ENCODE measurements around the gene HSD11B1L. TPM values are rescaled to one million over a fixed set of nuclear protein-coding genes. Genes with fewer than 3 reads are reported as not detected.

The HSD11B1L gene
- polyA plus RNA-seq, 3 donors: 1.9 to 2.5 (median 2.4) TPM

DNA sequence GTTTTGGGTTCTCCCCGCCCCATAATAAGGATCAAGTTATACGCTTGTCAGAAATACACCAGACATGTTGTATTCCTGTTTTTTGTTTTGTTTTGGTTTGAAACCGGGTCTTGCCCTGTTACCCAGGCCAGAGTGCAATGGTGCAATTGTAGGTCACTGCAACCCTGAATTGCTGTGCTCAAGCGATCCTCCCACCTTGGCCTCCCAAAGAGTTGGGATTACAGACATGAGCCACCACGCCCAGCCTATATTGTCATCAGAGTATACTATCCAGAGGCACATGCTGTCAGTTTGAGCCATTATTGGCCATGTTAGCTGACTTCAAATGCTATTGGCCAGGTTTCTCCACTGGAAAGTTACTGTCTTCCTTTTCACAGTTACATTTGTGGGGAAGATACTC lies 48.2 kb upstream of the HSD11B1L start:
- Mint-ChIP-seq H3K36me3 (peaks cover 27 to 71% of the 10 kb centered on the region in 2 donors), H3K9me3 (no peaks in the 10 kb centered on the region), H3K27ac (peak overlapping the region in 5 of 7 donors; percentile 9 to 55 (median 33)), H3K4me3 (no peak overlapping the region), H3K4me1 (peaks cover 42% of the 10 kb centered on the region), H3K27me3 (ENCODE audit: low read depth in 3 of 3) (peaks cover 0 to 2% (median 0%) of the 10 kb centered on the region in 3 donors)
- peak overlapping the region in 1 of 2 donors; percentile 46 for H3K27ac ChIP-seq (ENCODE audit: low read depth in 1 of 2, low read length in 2 of 2)
- H3K4me2 ChIP-seq (replicated peaks; ENCODE audit: extremely low read depth, low read length, poor library complexity, severe bottlenecking): no peak overlapping the region
- no peak overlapping the region for H2AFZ ChIP-seq (ENCODE audit: insufficient read depth, low read depth, low read length, poor library complexity, severe bottlenecking)
- H3K79me2 ChIP-seq (ENCODE audit: insufficient read depth, low read length): peaks cover 100% of the 10 kb centered on the region
- no peaks in the 10 kb centered on the region for H3K9me3 ChIP-seq (replicated peaks in 1 of 2; ENCODE audit: control insufficient read depth in 1 of 2, insufficient read depth in 1 of 2, low read length in 2 of 2)
- no peak for DNase-seq
- H4K20me1 ChIP-seq (ENCODE audit: insufficient read depth, low read length): peaks cover 100% of the 10 kb centered on the region
- no peak overlapping the region for H3K4me3 ChIP-seq (replicated peaks in 1 of 3; ENCODE audit: low read depth in 2 of 3, low read length in 3 of 3)
- no peaks in the 10 kb centered on the region for H3K27me3 ChIP-seq (ENCODE audit: control insufficient read depth in 2 of 2, insufficient read depth in 2 of 2, low read length in 2 of 2)
- H3K9ac ChIP-seq (ENCODE audit: insufficient read depth, low read length, poor library complexity, severe bottlenecking): no peak overlapping the region
- H3K4me1 ChIP-seq (ENCODE audit: control insufficient read depth in 1 of 2, insufficient read depth in 2 of 2, low read length in 2 of 2): peaks cover 24 to 33% of the 10 kb centered on the region in 2 donors
- TF ChIP-seq, protein P1, sequence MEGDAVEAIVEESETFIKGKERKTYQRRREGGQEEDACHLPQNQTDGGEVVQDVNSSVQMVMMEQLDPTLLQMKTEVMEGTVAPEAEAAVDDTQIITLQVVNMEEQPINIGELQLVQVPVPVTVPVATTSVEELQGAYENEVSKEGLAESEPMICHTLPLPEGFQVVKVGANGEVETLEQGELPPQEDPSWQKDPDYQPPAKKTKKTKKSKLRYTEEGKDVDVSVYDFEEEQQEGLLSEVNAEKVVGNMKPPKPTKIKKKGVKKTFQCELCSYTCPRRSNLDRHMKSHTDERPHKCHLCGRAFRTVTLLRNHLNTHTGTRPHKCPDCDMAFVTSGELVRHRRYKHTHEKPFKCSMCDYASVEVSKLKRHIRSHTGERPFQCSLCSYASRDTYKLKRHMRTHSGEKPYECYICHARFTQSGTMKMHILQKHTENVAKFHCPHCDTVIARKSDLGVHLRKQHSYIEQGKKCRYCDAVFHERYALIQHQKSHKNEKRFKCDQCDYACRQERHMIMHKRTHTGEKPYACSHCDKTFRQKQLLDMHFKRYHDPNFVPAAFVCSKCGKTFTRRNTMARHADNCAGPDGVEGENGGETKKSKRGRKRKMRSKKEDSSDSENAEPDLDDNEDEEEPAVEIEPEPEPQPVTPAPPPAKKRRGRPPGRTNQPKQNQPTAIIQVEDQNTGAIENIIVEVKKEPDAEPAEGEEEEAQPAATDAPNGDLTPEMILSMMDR (IDR thresholded peaks at IDR 0.05): no peak
- WGBS (ENCODE audit: insufficient coverage): 92% methylated on average over 2 of the region's 5 CpGs
- intact Hi-C loops (cut with micrococcal nuclease): no loop called here
- peaks cover 13 to 62% of the 10 kb centered on the region in 2 donors for H3K36me3 ChIP-seq (replicated peaks in 1 of 2; ENCODE audit: control insufficient read depth in 1 of 2, insufficient read depth in 2 of 2, low read length in 2 of 2)

DNA sequence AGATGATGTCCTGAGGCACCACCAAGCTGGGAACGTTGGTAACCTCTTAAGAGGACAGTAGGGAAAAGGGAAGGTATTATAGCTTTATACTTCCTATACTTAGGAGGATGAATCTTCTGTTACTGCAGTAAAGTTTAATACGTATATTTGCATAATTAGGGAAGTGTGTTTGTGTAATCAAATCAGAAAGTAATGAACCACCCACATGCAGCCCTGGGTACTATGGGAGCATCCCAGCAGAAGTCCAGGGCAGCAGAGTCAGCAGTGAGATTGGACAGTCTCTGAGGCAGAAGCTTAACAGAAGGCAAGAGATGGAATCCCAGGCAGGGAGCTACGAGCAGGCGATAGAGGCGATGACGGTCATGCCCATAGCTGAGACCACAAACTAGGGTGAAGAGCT lies 45.4 kb upstream of the HSD11B1L start:
- Histone ChIP-seq H2AFZ (ENCODE audit: insufficient read depth, low read depth, low read length, poor library complexity, severe bottlenecking) (no peak overlapping the region), H3K4me3 (replicated peaks in 1 of 3; ENCODE audit: low read depth in 2 of 3, low read length in 3 of 3) (no peak overlapping the region), H3K4me2 (replicated peaks; ENCODE audit: extremely low read depth, low read length, poor library complexity, severe bottlenecking) (no peak overlapping the region), H3K9ac (ENCODE audit: insufficient read depth, low read length, poor library complexity, severe bottlenecking) (no peak overlapping the region), H3K9me3 (replicated peaks in 1 of 2; ENCODE audit: control insufficient read depth in 1 of 2, insufficient read depth in 1 of 2, low read length in 2 of 2) (no peaks in the 10 kb centered on the region), H3K79me2 (ENCODE audit: insufficient read depth, low read length) (peaks cover 100% of the 10 kb centered on the region), H3K4me1 (ENCODE audit: control insufficient read depth in 1 of 2, insufficient read depth in 2 of 2, low read length in 2 of 2) (peaks cover 8 to 12% of the 10 kb centered on the region in 2 donors), H3K36me3 (replicated peaks in 1 of 2; ENCODE audit: control insufficient read depth in 1 of 2, insufficient read depth in 2 of 2, low read length in 2 of 2) (peaks cover 7 to 57% of the 10 kb centered on the region in 2 donors), H3K27me3 (ENCODE audit: control insufficient read depth in 2 of 2, insufficient read depth in 2 of 2, low read length in 2 of 2) (no peaks in the 10 kb centered on the region), H4K20me1 (ENCODE audit: insufficient read depth, low read length) (peaks cover 100% of the 10 kb centered on the region), H3K27ac (ENCODE audit: low read depth in 1 of 2, low read length in 2 of 2) (no peak overlapping the region)
- H3K4me1 Mint-ChIP-seq: peaks cover 29% of the 10 kb centered on the region
- H3K27me3 Mint-ChIP-seq (ENCODE audit: low read depth in 3 of 3): no peaks in the 10 kb centered on the region
- 98% methylated on average over 4 of the region's 6 CpGs for WGBS (ENCODE audit: insufficient coverage)
- TF ChIP-seq, protein P1 (IDR thresholded peaks at IDR 0.05): no peak
- intact Hi-C loops (cut with micrococcal nuclease): no loop called here
- peaks cover 23 to 60% of the 10 kb centered on the region in 2 donors for H3K36me3 Mint-ChIP-seq
- H3K27ac Mint-ChIP-seq: peak overlapping the region in 4 of 7 donors; percentile 14 to 38 (median 28)
- DNase-seq: no peak
- no peaks in the 10 kb centered on the region for H3K9me3 Mint-ChIP-seq
- no peak overlapping the region for H3K4me3 Mint-ChIP-seq

Measured in CD14-positive monocyte (primary cell).